ENCODE measurements around the gene CISH.

GRCh38 chr3:50655009-50655830 lies 43.6 kb upstream of the CISH start:
- TF ChIP-seq CTCF (IDR thresholded peaks at IDR 0.05; ENCODE audit: borderline replicate concordance, extremely low read depth, low read length, poor library complexity, severe bottlenecking), result no peak
- no peak for TF ChIP-seq EZH2 (IDR thresholded peaks at IDR 0.05; ENCODE audit: borderline replicate concordance, low read depth, low read length, severe bottlenecking)
